ENCODE results near the gene RICTOR. TPM values are rescaled to one million over a fixed set of nuclear protein-coding genes. Genes with fewer than 3 reads are reported as not detected.

Gene RICTOR
- total RNA-seq, 1 donor from 2014 or later, result 35.3 TPM

DNA sequence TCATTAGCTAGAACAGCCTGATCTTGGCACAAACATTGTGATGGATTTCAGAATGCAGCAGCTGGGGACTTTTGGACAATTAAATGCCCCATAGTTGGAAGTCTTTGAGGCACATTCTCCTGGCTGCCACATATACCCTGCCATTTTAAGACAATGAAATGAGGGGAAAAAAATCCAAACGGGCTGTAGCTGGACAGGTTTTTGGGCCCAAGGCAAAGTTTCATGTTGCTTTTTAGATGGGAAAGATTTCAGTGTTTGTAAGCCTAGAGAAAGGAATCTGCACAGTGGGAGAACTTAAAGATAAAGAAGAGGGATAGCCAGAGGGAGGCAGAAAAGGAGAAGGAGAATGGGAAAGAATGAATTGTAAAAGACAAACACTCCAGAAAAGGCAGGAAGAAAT lies 30.0 kb upstream of the RICTOR start:
- DNase-seq (ENCODE audit: low spot score), result no peak
- no peak overlapping the region for H3K4me3 Mint-ChIP-seq (ENCODE audit: unreplicated experiment)
- H3K4me1 Mint-ChIP-seq (ENCODE audit: unreplicated experiment), result peaks cover 8% of the 10 kb centered on the region
- no peak for TF ChIP-seq CTCF (IDR thresholded peaks at IDR 0.05; ENCODE audit: unreplicated experiment)
- no peaks in the 10 kb centered on the region for H3K9me3 Mint-ChIP-seq (ENCODE audit: unreplicated experiment)
- no peaks in the 10 kb centered on the region for H3K27me3 Mint-ChIP-seq (ENCODE audit: unreplicated experiment)
- no peak overlapping the region for H3K27ac Mint-ChIP-seq (ENCODE audit: unreplicated experiment)
- H3K36me3 Mint-ChIP-seq (ENCODE audit: low read depth, unreplicated experiment), result no peaks in the 10 kb centered on the region

- Mint-ChIP-seq H3K9me3 (ENCODE audit: unreplicated experiment) (no peaks in the 10 kb centered on the region), H3K4me1 (ENCODE audit: unreplicated experiment) (peaks cover 8% of the 10 kb centered on the region), H3K36me3 (ENCODE audit: low read depth, unreplicated experiment) (no peaks in the 10 kb centered on the region), H3K27me3 (ENCODE audit: unreplicated experiment) (no peaks in the 10 kb centered on the region), H3K27ac (ENCODE audit: unreplicated experiment) (no peak overlapping the region), H3K4me3 (ENCODE audit: unreplicated experiment) (no peak overlapping the region)
- DNase-seq (ENCODE audit: low spot score), result no peak
- TF ChIP-seq CTCF (IDR thresholded peaks at IDR 0.05; ENCODE audit: unreplicated experiment), result no peak
Measured at GRCh38 chr5:39102684-39103155, 28.5 kb upstream of the RICTOR start.

- no peaks in the 10 kb centered on the region for H3K27me3 Mint-ChIP-seq (ENCODE audit: unreplicated experiment)
- H3K4me3 Mint-ChIP-seq (ENCODE audit: unreplicated experiment), result no peak overlapping the region
- H3K36me3 Mint-ChIP-seq (ENCODE audit: low read depth, unreplicated experiment), result no peaks in the 10 kb centered on the region
- H3K9me3 Mint-ChIP-seq (ENCODE audit: unreplicated experiment), result no peaks in the 10 kb centered on the region
- no peak for DNase-seq (ENCODE audit: low spot score)
- no peak for TF ChIP-seq CTCF (IDR thresholded peaks at IDR 0.05; ENCODE audit: unreplicated experiment)
- H3K4me1 Mint-ChIP-seq (ENCODE audit: unreplicated experiment), result peaks cover 8% of the 10 kb centered on the region
- peak overlapping the region; percentile 91 for H3K27ac Mint-ChIP-seq (ENCODE audit: unreplicated experiment)
Measured at GRCh38 chr5:39100851-39101396, 26.7 kb upstream of the RICTOR start.

GRCh38 chr5:39100301-39100850 lies 26.2 kb upstream of the RICTOR start:
- Mint-ChIP-seq H3K4me1 (ENCODE audit: unreplicated experiment) (peaks cover 8% of the 10 kb centered on the region), H3K27me3 (ENCODE audit: unreplicated experiment) (no peaks in the 10 kb centered on the region), H3K9me3 (ENCODE audit: unreplicated experiment) (no peaks in the 10 kb centered on the region)

More at GRCh38 chr5:39100301-39100850, 26.2 kb upstream of the RICTOR start:
- no peak for DNase-seq (ENCODE audit: low spot score)
- no peak for TF ChIP-seq CTCF (IDR thresholded peaks at IDR 0.05; ENCODE audit: unreplicated experiment)
- H3K4me3 Mint-ChIP-seq (ENCODE audit: unreplicated experiment), result no peak overlapping the region
- no peaks in the 10 kb centered on the region for H3K36me3 Mint-ChIP-seq (ENCODE audit: low read depth, unreplicated experiment)
- no peak overlapping the region for H3K27ac Mint-ChIP-seq (ENCODE audit: unreplicated experiment)

Measured in endothelial cell (in vitro differentiated cells).